Osteoblast (primary cell): ENCODE results near the gene HIPK3. TPM values are rescaled to one million over a fixed set of nuclear protein-coding genes. Genes with fewer than 3 reads are reported as not detected.
A peak's percentile ranks its signal among the peaks of the same experiment; 100 is the strongest.

ENCODE experiments used
- DNase-seq: peaks from one replicate; pipeline ENCODE4 v3.0.0; 2011; ENCODE audit warnings: low spot score, mixed read lengths; ENCODE audit not compliant: insufficient read length; ENCODE audit errors: missing footprints
- H2AFZ ChIP-seq: 2 replicates; pipeline ENCODE4 v1.6.0; 2011; ENCODE audit warnings: mild to moderate bottlenecking, low read length
- H3K27ac ChIP-seq: 2 replicates; pipeline ENCODE4 v1.5.1; 2011; ENCODE audit warnings: mild to moderate bottlenecking, low read depth, low read length, moderate library complexity
- H3K27me3 ChIP-seq: 2 replicates; pipeline ENCODE4 v1.6.0; 2012; ENCODE audit warnings: mild to moderate bottlenecking, control low read depth, inconsistent platforms, low read length, moderate library complexity; ENCODE audit not compliant: insufficient read depth
- H3K36me3 ChIP-seq: 2 replicates; pipeline ENCODE4 v1.5.1; 2011; ENCODE audit warnings: mild to moderate bottlenecking, low read length, control low read depth, moderate library complexity; ENCODE audit not compliant: insufficient read depth
- H3K4me1 ChIP-seq: 2 replicates; pipeline ENCODE4 v1.5.1; 2011; ENCODE audit warnings: mild to moderate bottlenecking, low read length, control low read depth, moderate library complexity; ENCODE audit not compliant: insufficient read depth
- H3K4me2 ChIP-seq: 2 replicates; pipeline ENCODE4 v1.6.0; 2011; ENCODE audit warnings: mild to moderate bottlenecking, low read length; ENCODE audit not compliant: insufficient read depth
- H3K4me3 ChIP-seq: fragments of 200-600 bp; sonication (generic); 3 replicates; pipeline ENCODE4 v1.5.1; 2012; ENCODE audit warnings: mild to moderate bottlenecking, low read length, inconsistent platforms; ENCODE audit not compliant: insufficient read depth
- H3K79me2 ChIP-seq: 2 replicates; pipeline ENCODE4 v1.6.0; 2012; ENCODE audit warnings: mild to moderate bottlenecking, low read length, control low read depth, inconsistent platforms; ENCODE audit not compliant: insufficient read depth
- H3K9me3 ChIP-seq: 2 replicates; pipeline ENCODE4 v1.5.1; 2011; ENCODE audit warnings: low read depth, low read length, control low read depth
- H4K20me1 ChIP-seq: 2 replicates; pipeline ENCODE4 v1.6.0; 2012; ENCODE audit warnings: mild to moderate bottlenecking, low read length, control low read depth; ENCODE audit not compliant: insufficient read depth
- CTCF ChIP-seq: IDR thresholded peaks from 2 replicates; pipeline ENCODE4 v1.5.1; 2011; ENCODE audit warnings: mild to moderate bottlenecking, low read depth, low read length, moderate library complexity; ENCODE audit errors: extremely low read depth
- total RNA-seq: library from RNA; depleted of rRNA; stranded (reverse); fragments of >200 nt; gene quantifications from 2 replicates; pipeline ENCODE4 v1.2.3, GENCODE V29; 2012

HIPK3 gene
- total RNA-seq, 1 donor, result 195 TPM

GRCh38 chr11:33405834-33406602 lies 148.8 kb downstream of the HIPK3 start:
- Histone ChIP-seq H3K4me2 (no peak overlapping the region), H4K20me1 (no peaks in the 10 kb centered on the region), H3K79me2 (peaks cover 15% of the 10 kb centered on the region)

More at GRCh38 chr11:33405834-33406602, 148.8 kb downstream of the HIPK3 start:
- no peaks in the 10 kb centered on the region for H3K27me3 ChIP-seq
- TF ChIP-seq CTCF, result no peak
- no peaks in the 10 kb centered on the region for H3K4me1 ChIP-seq
- H3K36me3 ChIP-seq, result no peaks in the 10 kb centered on the region
- no peak overlapping the region for H3K4me3 ChIP-seq
- DNase-seq, result no peak
- no peaks in the 10 kb centered on the region for H3K9me3 ChIP-seq
- no peak overlapping the region for H3K27ac ChIP-seq
- H2AFZ ChIP-seq, result peak overlapping the region; percentile 14

Other genes starting within 250 kb of the HIPK3 start
- gene DEPDC7, start 241.5 kb upstream of the HIPK3 start, total RNA-seq, result 13.3 and 14.5 TPM in 2 replicates
- gene TCP11L1, start 217.8 kb upstream of the HIPK3 start, total RNA-seq, result 32.7 and 35.8 TPM in 2 replicates
- 15.0 and 16.3 TPM in 2 replicates for gene CSTF3, start 95.9 kb upstream of the HIPK3 start, total RNA-seq
- 3.6 and 10.9 TPM in 2 replicates for gene KIAA1549L, start 118.7 kb downstream of the HIPK3 start, total RNA-seq